Endodermal cell (in vitro differentiated cells): ENCODE data around the gene SPON1. TPM values are rescaled to one million over a fixed set of nuclear protein-coding genes. Genes with fewer than 3 reads are reported as not detected.

Experiments
- DNase-seq: peaks from one replicate; pipeline ENCODE4 v3.0.0-alpha.2; 2017
- H3K27ac ChIP-seq: 2 replicates; pipeline ENCODE4 v1.5.1; 2013; ENCODE audit warnings: mild to moderate bottlenecking, low read depth, low read length, moderate library complexity
- H3K27me3 ChIP-seq: 2 replicates; pipeline ENCODE4 v1.6.1; 2013; ENCODE audit warnings: mild to moderate bottlenecking, low read length, moderate library complexity; ENCODE audit not compliant: insufficient read depth, control insufficient read depth, poor library complexity, severe bottlenecking
- H3K36me3 ChIP-seq: 2 replicates; pipeline ENCODE4 v1.7.0; 2013; ENCODE audit warnings: mild to moderate bottlenecking, low read length, moderate library complexity; ENCODE audit not compliant: control insufficient read depth, insufficient read depth
- H3K4me1 ChIP-seq: one replicate; pipeline ENCODE4 v1.7.0; 2013; ENCODE audit warnings: low read length; ENCODE audit not compliant: control insufficient read depth, insufficient read depth
- H3K4me3 ChIP-seq: 2 replicates; pipeline ENCODE4 v1.5.1; 2013; ENCODE audit warnings: mild to moderate bottlenecking, low read length, moderate library complexity
- H3K9ac ChIP-seq: 2 replicates; pipeline ENCODE4 v1.6.1; 2013; ENCODE audit warnings: mild to moderate bottlenecking, low read length, moderate library complexity; ENCODE audit not compliant: poor library complexity, severe bottlenecking; ENCODE audit errors: extremely low read depth
- H3K9me3 ChIP-seq: 2 replicates; pipeline ENCODE4 v1.6.1; 2013; ENCODE audit warnings: mild to moderate bottlenecking, low read length, moderate library complexity; ENCODE audit not compliant: control insufficient read depth
- H3K27ac Mint-ChIP-seq: 2 replicates; pipeline ENCODE4 v1.8.0; 2020; ENCODE audit warnings: mixed read lengths
- H3K27me3 Mint-ChIP-seq: 2 replicates; pipeline ENCODE4 v1.8.0; 2021; ENCODE audit warnings: mild to moderate bottlenecking, mixed read lengths; ENCODE audit not compliant: insufficient read depth
- H3K36me3 Mint-ChIP-seq: 2 replicates; pipeline ENCODE4 v1.8.0; 2020; ENCODE audit warnings: low read depth, mixed read lengths
- H3K4me1 Mint-ChIP-seq: 2 replicates; pipeline ENCODE4 v1.8.0; 2020; ENCODE audit warnings: mixed read lengths
- H3K4me3 Mint-ChIP-seq: 2 replicates; pipeline ENCODE4 v1.8.0; 2020; ENCODE audit warnings: mild to moderate bottlenecking, moderate library complexity, mixed read lengths
- H3K9me3 Mint-ChIP-seq: 2 replicates; pipeline ENCODE4 v1.8.0; 2020; ENCODE audit warnings: mild to moderate bottlenecking, mixed read lengths
- WGBS, 2 experiments: methylation state at CpG; one replicate each; pipeline versions ENCODE4 v1.1.5 to v1.1.7; 2013; ENCODE audit warnings: missing lambda C conversion rate in 2 of 2, mixed read lengths in 1 of 2; ENCODE audit not compliant: insufficient coverage in 1 of 2, insufficient read length in 1 of 2; 5-methylcytosine and 5-hydroxymethylcytosine counted together
- total RNA-seq, 2 donors: library from RNA; stranded (reverse); fragmentation: NEBNext Ultra II Directional in 1 of 2; extraction: Animal tissue kit (Norgen Biotek cat#: 25700) in 1 of 2; gene quantifications; 2 replicates in 1 of 2; 3 replicates in 1 of 2; pipeline ENCODE4 v1.2.1, GENCODE V29; 2021
- TF ChIP-seq, protein P1 (sequence below): fragments of 200-600 bp; sonication (generic); conservative IDR thresholded peaks from 2 replicates; pipeline ENCODE4 v1.5.0; 2021; ENCODE audit warnings: antibody characterized with exemption, mild to moderate bottlenecking

The SPON1 gene
- total RNA-seq, 2 donors from 2014 or later: 0.13 to 1.6 TPM

DNA sequence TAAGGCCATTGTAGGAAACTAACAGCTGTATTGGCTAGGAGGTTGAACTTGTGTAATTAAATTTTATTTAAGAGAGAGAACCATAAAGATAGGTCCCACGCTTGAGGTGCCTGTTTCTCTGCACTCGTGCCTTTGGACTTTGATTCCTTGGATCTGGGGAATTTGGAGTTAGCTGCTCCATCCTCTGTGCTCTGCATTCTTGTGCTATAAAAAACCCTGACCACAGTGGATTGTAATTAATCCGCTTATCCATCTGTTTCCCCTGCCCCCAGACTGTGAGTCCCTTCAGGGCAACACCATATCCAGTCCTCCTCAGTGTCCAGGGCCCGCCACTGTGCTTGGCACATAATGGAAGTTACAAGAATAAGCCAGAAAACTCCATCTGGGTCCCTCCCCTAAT, 169.8 kb downstream of the SPON1 start:
- Mint-ChIP-seq H3K9me3 (peaks cover 18% of the 10 kb centered on the region), H3K4me1 (peaks cover 3% of the 10 kb centered on the region), H3K27me3 (no peaks in the 10 kb centered on the region), H3K4me3 (no peak overlapping the region), H3K36me3 (no peaks in the 10 kb centered on the region), H3K27ac (no peak overlapping the region)
- no peak overlapping the region for H3K9ac ChIP-seq
- H3K36me3 ChIP-seq: no peaks in the 10 kb centered on the region
- no peak for DNase-seq
- no peaks in the 10 kb centered on the region for H3K27me3 ChIP-seq
- H3K9me3 ChIP-seq: no peaks in the 10 kb centered on the region
- no peak overlapping the region for H3K27ac ChIP-seq
- H3K4me3 ChIP-seq: no peak overlapping the region
- TF ChIP-seq, protein P1, sequence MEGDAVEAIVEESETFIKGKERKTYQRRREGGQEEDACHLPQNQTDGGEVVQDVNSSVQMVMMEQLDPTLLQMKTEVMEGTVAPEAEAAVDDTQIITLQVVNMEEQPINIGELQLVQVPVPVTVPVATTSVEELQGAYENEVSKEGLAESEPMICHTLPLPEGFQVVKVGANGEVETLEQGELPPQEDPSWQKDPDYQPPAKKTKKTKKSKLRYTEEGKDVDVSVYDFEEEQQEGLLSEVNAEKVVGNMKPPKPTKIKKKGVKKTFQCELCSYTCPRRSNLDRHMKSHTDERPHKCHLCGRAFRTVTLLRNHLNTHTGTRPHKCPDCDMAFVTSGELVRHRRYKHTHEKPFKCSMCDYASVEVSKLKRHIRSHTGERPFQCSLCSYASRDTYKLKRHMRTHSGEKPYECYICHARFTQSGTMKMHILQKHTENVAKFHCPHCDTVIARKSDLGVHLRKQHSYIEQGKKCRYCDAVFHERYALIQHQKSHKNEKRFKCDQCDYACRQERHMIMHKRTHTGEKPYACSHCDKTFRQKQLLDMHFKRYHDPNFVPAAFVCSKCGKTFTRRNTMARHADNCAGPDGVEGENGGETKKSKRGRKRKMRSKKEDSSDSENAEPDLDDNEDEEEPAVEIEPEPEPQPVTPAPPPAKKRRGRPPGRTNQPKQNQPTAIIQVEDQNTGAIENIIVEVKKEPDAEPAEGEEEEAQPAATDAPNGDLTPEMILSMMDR: no peak
- 93 to 97% methylated on average over 4 of the region's 4 CpGs for WGBS, 2 experiments
- no peaks in the 10 kb centered on the region for H3K4me1 ChIP-seq

DNA sequence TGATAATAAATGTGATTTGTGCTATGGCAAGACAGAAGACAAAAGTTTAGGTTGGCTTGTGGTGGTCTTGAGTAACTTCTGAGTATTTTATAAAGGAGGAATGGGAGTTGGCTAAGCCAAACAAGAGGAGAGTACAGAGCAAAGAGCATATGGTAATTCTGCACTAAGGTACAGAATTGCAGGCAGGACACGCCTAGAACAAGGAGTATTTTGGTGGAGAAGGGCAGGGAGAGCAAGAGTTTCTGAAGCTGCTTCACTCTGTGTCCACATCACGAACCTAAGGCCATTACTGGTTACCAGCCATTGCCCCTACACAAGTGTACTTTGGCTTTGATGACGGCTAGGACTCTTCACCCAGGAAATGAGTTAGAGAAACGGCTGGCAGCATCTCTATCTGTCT, 170.9 kb downstream of the SPON1 start:
- H3K36me3 ChIP-seq: no peaks in the 10 kb centered on the region
- no peaks in the 10 kb centered on the region for H3K4me1 ChIP-seq
- Mint-ChIP-seq H3K4me3 (no peak overlapping the region), H3K4me1 (peaks cover 3% of the 10 kb centered on the region), H3K36me3 (no peaks in the 10 kb centered on the region), H3K9me3 (peaks cover 9% of the 10 kb centered on the region), H3K27ac (no peak overlapping the region), H3K27me3 (no peaks in the 10 kb centered on the region)
- TF ChIP-seq, protein P1: no peak
- no peak overlapping the region for H3K9ac ChIP-seq
- DNase-seq: no peak
- 83 to 86% methylated on average over 1 to 4 of the region's 4 CpGs for WGBS, 2 experiments
- no peak overlapping the region for H3K4me3 ChIP-seq
- H3K9me3 ChIP-seq: no peaks in the 10 kb centered on the region
- H3K27me3 ChIP-seq: no peaks in the 10 kb centered on the region
- H3K27ac ChIP-seq: no peak overlapping the region

DNA sequence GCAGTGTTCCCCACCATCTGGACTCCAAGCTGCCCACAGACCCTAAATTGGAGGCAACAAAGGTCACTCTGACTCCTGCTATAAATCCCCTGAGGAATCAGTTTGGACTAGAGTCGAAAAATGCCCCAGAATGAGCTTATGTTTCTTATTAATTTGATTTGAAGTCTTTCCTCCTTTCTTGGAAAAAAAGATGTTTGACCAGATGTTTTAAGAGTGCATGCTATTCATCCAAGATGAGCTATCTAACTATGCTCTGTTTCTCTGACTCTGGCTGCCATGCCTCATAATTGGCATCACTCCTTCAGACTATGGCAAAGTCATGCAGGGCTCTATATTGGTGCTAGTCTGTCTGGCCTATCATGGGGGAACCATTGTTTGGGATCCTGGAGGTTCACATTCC, 174.0 kb downstream of the SPON1 start:
- no peaks in the 10 kb centered on the region for H3K9me3 Mint-ChIP-seq
- TF ChIP-seq, protein P1: no peak
- H3K4me3 ChIP-seq: no peak overlapping the region
- no peak for DNase-seq
- no peaks in the 10 kb centered on the region for H3K9me3 ChIP-seq
- no peak overlapping the region for H3K27ac ChIP-seq
- no peaks in the 10 kb centered on the region for H3K36me3 ChIP-seq
- H3K27me3 Mint-ChIP-seq: no peaks in the 10 kb centered on the region
- H3K27me3 ChIP-seq: no peaks in the 10 kb centered on the region
- H3K4me1 Mint-ChIP-seq: peaks cover 3% of the 10 kb centered on the region
- 80 to 86% methylated on average over 1 of the region's 1 CpG for WGBS, 2 experiments
- H3K27ac Mint-ChIP-seq: no peak overlapping the region
- H3K4me1 ChIP-seq: no peaks in the 10 kb centered on the region
- H3K4me3 Mint-ChIP-seq: no peak overlapping the region
- no peak overlapping the region for H3K9ac ChIP-seq
- no peaks in the 10 kb centered on the region for H3K36me3 Mint-ChIP-seq
